GM19099 (cell line): ENCODE data around the gene ARL13B.

Experiments
- POLR2A ChIP-seq: IDR thresholded peaks from 3 replicates; pipeline ENCODE4 v1.6.1; 2011; ENCODE audit warnings: low read depth; ENCODE audit not compliant: insufficient read length; ENCODE audit errors: extremely low read depth

The ARL13B gene

GRCh38 chr3:94036909-94037507, 57.1 kb downstream of the ARL13B start:
- no peak for TF ChIP-seq POLR2A

- no peak for TF ChIP-seq POLR2A
Measured at GRCh38 chr3:94043285-94043684, 63.3 kb downstream of the ARL13B start.

- no peak for TF ChIP-seq POLR2A
Measured at GRCh38 chr3:94046533-94046932, 66.6 kb downstream of the ARL13B start.

- no peak for TF ChIP-seq POLR2A
Measured at GRCh38 chr3:94049267-94049666, 69.3 kb downstream of the ARL13B start.

- TF ChIP-seq POLR2A, result no peak
Measured at GRCh38 chr3:94050546-94050945, 70.6 kb downstream of the ARL13B start.

GRCh38 chr3:94061297-94061696, 81.3 kb downstream of the ARL13B start:
- TF ChIP-seq POLR2A, result no peak

- peak; percentile 66 for TF ChIP-seq POLR2A
Measured at GRCh38 chr3:94062513-94063404, 82.8 kb downstream of the ARL13B start, which contains the start of the genes DHFR2 and NSUN3. Gene DHFR2, minus strand, starts transcription at chr3:94062916. Its CDS starts 1,405 bp downstream, at chr3:94061511. Gene NSUN3, plus strand, starts transcription at chr3:94063061. Its CDS starts 66 bp downstream, at chr3:94063127.

GRCh38 chr3:94063496-94064119, 83.7 kb downstream of the ARL13B start:
- no peak for TF ChIP-seq POLR2A

- no peak for TF ChIP-seq POLR2A
Measured at GRCh38 chr3:94064243-94064860, 84.4 kb downstream of the ARL13B start.

- no peak for TF ChIP-seq POLR2A
Measured at GRCh38 chr3:94065122-94065521, 85.2 kb downstream of the ARL13B start.

- TF ChIP-seq POLR2A, result no peak
Measured at GRCh38 chr3:94065819-94066480, 86.0 kb downstream of the ARL13B start.

- TF ChIP-seq POLR2A, result no peak
Measured at GRCh38 chr3:94066506-94067500, 86.8 kb downstream of the ARL13B start.

GRCh38 chr3:94069194-94069813, 89.3 kb downstream of the ARL13B start:
- TF ChIP-seq POLR2A, result no peak
